Natural killer cell (primary cell): ENCODE results near the gene PHAF1. TPM values are rescaled to one million over a fixed set of nuclear protein-coding genes. Genes with fewer than 3 reads are reported as not detected.

Experiments used
- ATAC-seq, 3 donors: fragments of 150-1000 bp in 2 of 3; fragments of 200-7000 bp in 1 of 3; cut with Tn5 transposase; 1 replicate in 1 of 3; 2 replicates in 2 of 3; pipeline ENCODE4 v1.10.0; 2021; ENCODE audit warnings: mild to moderate bottlenecking in 2 of 3, moderate library complexity in 2 of 3
- DNase-seq, 2 donors: peaks; one replicate each; pipeline versions ENCODE4 v3.0.0 to v3.0.0-alpha.2; 2013 to 2021; ENCODE audit warnings: mixed read lengths in 1 of 2
- H3K27ac ChIP-seq: one replicate; pipeline ENCODE4 v1.5.1; 2013; ENCODE audit warnings: mild to moderate bottlenecking, low read length
- H3K27me3 ChIP-seq: one replicate; pipeline ENCODE4 v1.6.1; 2013; ENCODE audit warnings: low read length; ENCODE audit not compliant: control insufficient read depth, insufficient read depth
- H3K36me3 ChIP-seq: one replicate; pipeline ENCODE4 v1.6.1; 2013; ENCODE audit warnings: low read length; ENCODE audit not compliant: control insufficient read depth, insufficient read depth
- H3K4me1 ChIP-seq: one replicate; pipeline ENCODE4 v1.6.1; 2013; ENCODE audit warnings: low read length; ENCODE audit not compliant: control insufficient read depth, insufficient read depth
- H3K4me3 ChIP-seq: one replicate; pipeline ENCODE4 v1.5.1; 2013; ENCODE audit warnings: low read length
- H3K9me3 ChIP-seq: one replicate; pipeline ENCODE4 v1.6.1; 2013; ENCODE audit warnings: low read length; ENCODE audit not compliant: control insufficient read depth, insufficient read depth
- H3K27ac Mint-ChIP-seq, 2 donors: one replicate each; pipeline ENCODE4 v1.8.0; 2022; ENCODE audit warnings: mild to moderate bottlenecking in 2 of 2, mixed read lengths in 2 of 2, moderate library complexity in 1 of 2
- H3K27me3 Mint-ChIP-seq, 2 donors: one replicate each; pipeline ENCODE4 v1.8.0; 2022; ENCODE audit warnings: low read depth in 2 of 2, mixed read lengths in 2 of 2
- H3K36me3 Mint-ChIP-seq: one replicate; pipeline ENCODE4 v1.8.0; 2022; ENCODE audit warnings: mixed read lengths
- H3K4me1 Mint-ChIP-seq, 2 donors: one replicate each; pipeline ENCODE4 v1.8.0; 2022; ENCODE audit warnings: mixed read lengths in 2 of 2
- H3K4me3 Mint-ChIP-seq: one replicate; pipeline ENCODE4 v1.8.0; 2022; ENCODE audit warnings: mild to moderate bottlenecking, moderate library complexity, mixed read lengths
- H3K9me3 Mint-ChIP-seq, 2 donors: one replicate each; pipeline ENCODE4 v1.8.0; 2022; ENCODE audit warnings: mixed read lengths in 2 of 2
- WGBS: methylation state at CpG from one replicate; pipeline ENCODE4 v1.1.7; 2013; ENCODE audit warnings: missing lambda C conversion rate; ENCODE audit not compliant: insufficient coverage; 5-methylcytosine and 5-hydroxymethylcytosine counted together
- intact Hi-C: fragments of 100-400 bp; cut with micrococcal nuclease; formaldehyde crosslinking; loops from one replicate; pipeline ENCODE4 v1.14.2; 2022
- total RNA-seq, 4 donors: library from RNA; stranded (reverse); fragments of 120-200 nt in 1 of 4; gene quantifications; one replicate each; pipeline versions ENCODE4 v1.2.3 to v1.2.4, GENCODE V29; 2013 to 2022
- TF ChIP-seq, protein P1 (sequence below): fragments of 200-600 bp; IDR thresholded peaks from one replicate; pipeline ENCODE4 v1.8.0; 2022; ENCODE audit warnings: antibody characterized with exemption

The PHAF1 gene
- total RNA-seq, 3 donors from 2014 or later (not counting 1 experiment from before 2014, with no cell fraction given): 17.0 to 22.4 (median 22.0) TPM

DNA sequence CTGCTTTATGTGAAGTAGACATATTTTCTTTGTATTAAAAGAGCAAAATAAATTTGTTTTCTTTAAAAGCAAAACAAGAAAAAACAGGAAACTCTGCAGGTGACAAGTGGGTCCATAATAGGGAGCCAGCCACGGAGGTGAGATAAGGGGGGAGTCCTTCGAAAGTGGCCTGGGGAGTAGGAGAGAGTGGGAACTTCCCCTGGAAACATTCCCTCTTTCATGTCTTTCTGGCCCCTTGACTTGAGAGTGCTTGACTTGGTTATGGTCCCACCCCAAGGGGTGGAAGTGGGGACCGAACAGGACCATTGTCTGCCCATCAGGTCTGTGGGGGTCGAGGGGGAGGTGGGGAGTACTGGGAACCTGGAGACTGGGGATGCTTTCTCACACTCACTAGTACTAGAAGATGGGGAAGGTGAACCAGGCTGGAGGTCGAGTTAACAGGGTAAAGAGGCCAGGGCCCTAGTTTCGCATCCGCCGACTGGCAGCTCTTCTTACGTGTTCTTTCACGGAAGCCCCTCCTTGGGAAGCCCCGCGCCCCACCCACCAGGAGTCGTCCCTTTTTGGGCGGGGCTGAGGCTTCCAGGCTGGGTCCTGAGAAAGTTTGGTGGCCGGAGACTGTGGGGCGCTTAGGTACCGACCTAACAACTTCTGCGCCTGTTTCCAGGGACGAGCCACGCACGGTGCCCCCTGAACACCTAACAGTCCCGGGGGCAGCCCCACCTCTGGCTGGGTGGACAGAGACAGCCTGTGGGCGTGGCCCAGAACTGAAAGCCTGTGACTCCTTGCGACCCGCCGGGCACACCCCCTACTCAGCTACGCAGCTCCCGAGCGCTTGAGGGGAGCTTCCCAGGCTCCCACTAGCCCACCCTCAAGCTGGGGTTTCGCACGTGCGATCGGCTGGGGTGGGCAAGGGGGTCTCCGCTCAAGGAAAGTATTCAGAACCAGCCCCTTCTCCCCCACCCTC lies 49.2 kb downstream of the PHAF1 start:
- Histone ChIP-seq H3K27me3 (peaks cover 22% of the 10 kb centered on the region), H3K4me3 (peak overlapping the region; percentile 93), H3K9me3 (no peaks in the 10 kb centered on the region), H3K27ac (peak overlapping the region; percentile 88), H3K36me3 (no peaks in the 10 kb centered on the region), H3K4me1 (peaks cover 77% of the 10 kb centered on the region)
- no peaks in the 10 kb centered on the region for H3K36me3 Mint-ChIP-seq
- intact Hi-C loops: loop anchor here (1.0 to 5.0 kb wide), 2 partner anchors 24 to 47 kb away; partner anchors contain the start of gene MATCAP1
- H3K4me3 Mint-ChIP-seq: peak overlapping the region; percentile 88
- TF ChIP-seq, protein P1, sequence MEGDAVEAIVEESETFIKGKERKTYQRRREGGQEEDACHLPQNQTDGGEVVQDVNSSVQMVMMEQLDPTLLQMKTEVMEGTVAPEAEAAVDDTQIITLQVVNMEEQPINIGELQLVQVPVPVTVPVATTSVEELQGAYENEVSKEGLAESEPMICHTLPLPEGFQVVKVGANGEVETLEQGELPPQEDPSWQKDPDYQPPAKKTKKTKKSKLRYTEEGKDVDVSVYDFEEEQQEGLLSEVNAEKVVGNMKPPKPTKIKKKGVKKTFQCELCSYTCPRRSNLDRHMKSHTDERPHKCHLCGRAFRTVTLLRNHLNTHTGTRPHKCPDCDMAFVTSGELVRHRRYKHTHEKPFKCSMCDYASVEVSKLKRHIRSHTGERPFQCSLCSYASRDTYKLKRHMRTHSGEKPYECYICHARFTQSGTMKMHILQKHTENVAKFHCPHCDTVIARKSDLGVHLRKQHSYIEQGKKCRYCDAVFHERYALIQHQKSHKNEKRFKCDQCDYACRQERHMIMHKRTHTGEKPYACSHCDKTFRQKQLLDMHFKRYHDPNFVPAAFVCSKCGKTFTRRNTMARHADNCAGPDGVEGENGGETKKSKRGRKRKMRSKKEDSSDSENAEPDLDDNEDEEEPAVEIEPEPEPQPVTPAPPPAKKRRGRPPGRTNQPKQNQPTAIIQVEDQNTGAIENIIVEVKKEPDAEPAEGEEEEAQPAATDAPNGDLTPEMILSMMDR: no peak
- peak; percentile 25 to 44 (median 30) for ATAC-seq
- no peaks in the 10 kb centered on the region for H3K9me3 Mint-ChIP-seq
- peaks cover 0 to 11% of the 10 kb centered on the region in 2 donors for H3K27me3 Mint-ChIP-seq
- peak; percentile 50 to 91 for DNase-seq
- peaks cover 25 to 45% of the 10 kb centered on the region in 2 donors for H3K4me1 Mint-ChIP-seq
- WGBS: 6% methylated on average over 34 of the region's 34 CpGs
- H3K27ac Mint-ChIP-seq: peak overlapping the region; percentile 80 to 85

DNA sequence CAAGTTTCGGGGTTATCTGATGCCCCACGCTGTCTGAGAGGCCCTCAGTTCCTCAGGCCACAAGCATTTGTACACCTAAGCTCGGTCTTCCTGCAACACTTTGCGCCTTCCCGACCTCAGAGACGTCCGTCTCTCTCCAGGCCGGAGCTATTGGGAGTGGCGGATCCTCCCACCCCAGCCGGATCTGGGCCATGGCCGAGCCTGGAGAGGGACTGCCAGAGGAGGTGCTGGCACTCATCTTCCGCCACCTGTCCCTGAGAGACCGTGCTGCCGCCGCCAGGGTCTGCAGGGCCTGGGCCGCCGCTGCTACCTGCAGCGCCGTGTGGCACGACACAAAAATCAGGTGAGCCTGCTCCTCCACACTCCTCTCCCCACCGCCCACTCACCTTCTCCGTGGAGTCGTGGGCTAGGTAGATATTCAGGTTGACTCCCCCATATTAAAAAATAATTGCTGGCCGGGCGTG lies 51.9 kb downstream of the PHAF1 start:
- Histone ChIP-seq H3K4me3 (no peak overlapping the region), H3K4me1 (peaks cover 75% of the 10 kb centered on the region), H3K27me3 (peaks cover 43% of the 10 kb centered on the region), H3K9me3 (no peaks in the 10 kb centered on the region), H3K27ac (no peak overlapping the region), H3K36me3 (no peaks in the 10 kb centered on the region)
- ATAC-seq: no peak
- H3K27me3 Mint-ChIP-seq: peaks cover 0 to 30% of the 10 kb centered on the region in 2 donors
- H3K36me3 Mint-ChIP-seq: no peaks in the 10 kb centered on the region
- intact Hi-C loops: loop anchor here (2.0 kb wide), 1 partner anchor 13 kb away; no protein-coding TSS in a partner anchor
- WGBS: 66% methylated on average over 25 of the region's 25 CpGs
- no peaks in the 10 kb centered on the region for H3K9me3 Mint-ChIP-seq
- peak in 1 of 2 donors; percentile 8 for DNase-seq
- TF ChIP-seq, protein P1: no peak
- H3K4me3 Mint-ChIP-seq: peak overlapping the region; percentile 31
- peaks cover 25 to 39% of the 10 kb centered on the region in 2 donors for H3K4me1 Mint-ChIP-seq
- no peak overlapping the region for H3K27ac Mint-ChIP-seq

DNA sequence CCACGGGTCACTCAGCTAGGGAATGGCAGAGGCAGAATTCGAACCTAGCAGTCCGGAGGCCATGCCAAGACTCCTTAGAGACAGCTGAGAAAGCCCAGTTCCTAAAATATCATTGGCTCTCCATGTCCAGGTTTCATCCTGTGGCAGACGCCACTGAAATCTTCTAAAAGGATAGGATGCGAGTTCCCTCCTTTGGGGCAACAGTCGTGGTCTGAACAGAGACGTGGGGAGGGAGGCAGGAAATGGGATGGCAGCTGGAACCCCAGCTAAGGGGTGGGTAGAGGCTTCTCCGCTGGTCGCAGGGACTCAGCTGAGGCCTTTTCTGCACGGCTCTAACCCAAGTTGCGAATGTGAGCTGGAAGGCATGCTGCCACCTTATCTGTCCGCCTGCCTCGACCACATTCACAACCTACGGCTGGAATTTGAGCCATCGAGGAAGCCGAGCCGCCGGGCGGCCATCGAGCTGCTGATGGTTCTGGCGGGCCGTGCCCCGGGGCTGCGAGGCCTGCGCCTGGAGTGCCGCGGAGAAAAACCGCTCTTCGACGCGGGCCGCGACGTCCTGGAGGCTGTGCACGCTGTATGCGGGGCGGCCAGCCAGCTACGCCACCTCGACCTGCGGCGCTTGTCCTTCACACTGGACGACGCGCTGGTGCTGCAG lies 52.9 kb downstream of the PHAF1 start:
- intact Hi-C loops: no loop called here
- WGBS: 11% methylated on average over 44 of the region's 44 CpGs
- peak in 1 of 2 donors; percentile 11 for DNase-seq
- Mint-ChIP-seq H3K36me3 (no peaks in the 10 kb centered on the region), H3K9me3 (no peaks in the 10 kb centered on the region), H3K27ac (no peak overlapping the region), H3K4me3 (peak overlapping the region; percentile 37), H3K4me1 (peaks cover 18 to 29% of the 10 kb centered on the region in 2 donors), H3K27me3 (peaks cover 4 to 39% of the 10 kb centered on the region in 2 donors)
- TF ChIP-seq, protein P1: no peak
- peaks cover 69% of the 10 kb centered on the region for H3K4me1 ChIP-seq
- no peak for ATAC-seq
- H3K36me3 ChIP-seq: no peaks in the 10 kb centered on the region
- no peaks in the 10 kb centered on the region for H3K9me3 ChIP-seq
- H3K4me3 ChIP-seq: no peak overlapping the region
- peaks cover 53% of the 10 kb centered on the region for H3K27me3 ChIP-seq
- no peak overlapping the region for H3K27ac ChIP-seq
